ENCODE results near the gene TMEM63C.

DNA sequence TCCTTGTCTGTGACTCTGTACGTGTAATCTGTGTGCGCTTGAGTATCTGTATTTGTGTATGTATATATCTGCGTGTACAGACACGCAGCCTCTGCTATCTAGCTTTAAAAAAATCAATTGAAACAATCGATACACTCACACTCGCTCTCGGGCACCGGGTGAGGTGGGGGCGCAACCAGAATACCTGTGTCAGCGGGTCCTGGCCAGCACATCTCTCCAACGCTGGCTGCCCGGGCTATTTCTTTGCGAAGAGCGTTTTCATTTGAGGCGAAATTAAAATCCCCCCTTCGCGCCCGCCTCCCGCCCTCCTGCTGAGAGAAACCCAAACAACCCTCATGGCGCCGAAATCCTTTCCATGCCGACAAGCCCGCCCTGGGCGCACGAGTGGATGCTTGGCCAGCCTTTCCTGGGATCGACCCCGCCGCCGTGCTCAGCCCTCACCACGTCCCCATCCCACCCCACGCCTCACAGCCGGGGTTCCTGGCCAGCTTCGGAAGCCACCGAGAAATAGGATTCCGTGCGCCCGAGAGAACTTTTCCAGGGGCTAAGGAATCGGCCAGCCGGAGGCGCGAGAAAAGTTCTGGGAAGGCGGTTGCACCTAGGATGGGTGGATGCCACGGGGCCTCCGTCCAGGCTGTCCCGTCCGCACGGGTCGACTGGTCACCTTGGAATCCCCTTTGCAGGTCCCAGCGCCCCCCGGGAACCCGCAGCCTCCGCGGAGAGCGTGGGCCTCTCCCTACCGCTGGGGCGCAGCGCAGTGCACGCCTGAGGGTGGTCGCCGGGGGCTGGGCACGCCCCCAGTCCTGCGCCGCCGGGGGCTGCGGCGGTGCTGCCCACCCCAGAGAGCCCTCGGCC lies 41.0 kb upstream of the TMEM63C start:
- TF ChIP-seq ZC3H10 (CRISPR knock-in tag; IDR thresholded peaks at IDR 0.05), result no peak
- no peak for TF ChIP-seq ARNTL (CRISPR knock-in tag; IDR thresholded peaks at IDR 0.05; ENCODE audit: borderline replicate concordance, low read depth)
- TF ChIP-seq OSR1 (CRISPR knock-in tag; IDR thresholded peaks at IDR 0.05), result no peak
- TF ChIP-seq, protein P1, sequence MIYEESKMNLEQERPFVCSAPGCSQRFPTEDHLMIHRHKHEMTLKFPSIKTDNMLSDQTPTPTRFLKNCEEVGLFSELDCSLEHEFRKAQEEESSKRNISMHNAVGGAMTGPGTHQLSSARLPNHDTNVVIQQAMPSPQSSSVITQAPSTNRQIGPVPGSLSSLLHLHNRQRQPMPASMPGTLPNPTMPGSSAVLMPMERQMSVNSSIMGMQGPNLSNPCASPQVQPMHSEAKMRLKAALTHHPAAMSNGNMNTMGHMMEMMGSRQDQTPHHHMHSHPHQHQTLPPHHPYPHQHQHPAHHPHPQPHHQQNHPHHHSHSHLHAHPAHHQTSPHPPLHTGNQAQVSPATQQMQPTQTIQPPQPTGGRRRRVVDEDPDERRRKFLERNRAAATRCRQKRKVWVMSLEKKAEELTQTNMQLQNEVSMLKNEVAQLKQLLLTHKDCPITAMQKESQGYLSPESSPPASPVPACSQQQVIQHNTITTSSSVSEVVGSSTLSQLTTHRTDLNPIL (CRISPR knock-in tag; IDR thresholded peaks at IDR 0.05; ENCODE audit: low read depth), result no peak
- TF ChIP-seq RARB (CRISPR knock-in tag; IDR thresholded peaks at IDR 0.05), result no peak
- no peak for TF ChIP-seq TCF4 (CRISPR knock-in tag; IDR thresholded peaks at IDR 0.05; ENCODE audit: borderline replicate concordance)
- no peak for TF ChIP-seq ZNF8 (CRISPR knock-in tag; IDR thresholded peaks at IDR 0.05)
- TF ChIP-seq ESRRG (CRISPR knock-in tag; IDR thresholded peaks at IDR 0.05), result no peak
- TF ChIP-seq, protein P2, sequence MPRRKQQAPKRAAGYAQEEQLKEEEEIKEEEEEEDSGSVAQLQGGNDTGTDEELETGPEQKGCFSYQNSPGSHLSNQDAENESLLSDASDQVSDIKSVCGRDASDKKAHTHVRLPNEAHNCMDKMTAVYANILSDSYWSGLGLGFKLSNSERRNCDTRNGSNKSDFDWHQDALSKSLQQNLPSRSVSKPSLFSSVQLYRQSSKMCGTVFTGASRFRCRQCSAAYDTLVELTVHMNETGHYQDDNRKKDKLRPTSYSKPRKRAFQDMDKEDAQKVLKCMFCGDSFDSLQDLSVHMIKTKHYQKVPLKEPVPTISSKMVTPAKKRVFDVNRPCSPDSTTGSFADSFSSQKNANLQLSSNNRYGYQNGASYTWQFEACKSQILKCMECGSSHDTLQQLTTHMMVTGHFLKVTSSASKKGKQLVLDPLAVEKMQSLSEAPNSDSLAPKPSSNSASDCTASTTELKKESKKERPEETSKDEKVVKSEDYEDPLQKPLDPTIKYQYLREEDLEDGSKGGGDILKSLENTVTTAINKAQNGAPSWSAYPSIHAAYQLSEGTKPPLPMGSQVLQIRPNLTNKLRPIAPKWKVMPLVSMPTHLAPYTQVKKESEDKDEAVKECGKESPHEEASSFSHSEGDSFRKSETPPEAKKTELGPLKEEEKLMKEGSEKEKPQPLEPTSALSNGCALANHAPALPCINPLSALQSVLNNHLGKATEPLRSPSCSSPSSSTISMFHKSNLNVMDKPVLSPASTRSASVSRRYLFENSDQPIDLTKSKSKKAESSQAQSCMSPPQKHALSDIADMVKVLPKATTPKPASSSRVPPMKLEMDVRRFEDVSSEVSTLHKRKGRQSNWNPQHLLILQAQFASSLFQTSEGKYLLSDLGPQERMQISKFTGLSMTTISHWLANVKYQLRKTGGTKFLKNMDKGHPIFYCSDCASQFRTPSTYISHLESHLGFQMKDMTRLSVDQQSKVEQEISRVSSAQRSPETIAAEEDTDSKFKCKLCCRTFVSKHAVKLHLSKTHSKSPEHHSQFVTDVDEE (CRISPR knock-in tag; IDR thresholded peaks at IDR 0.05), result no peak
- no peak for TF ChIP-seq PPARA (CRISPR knock-in tag; IDR thresholded peaks at IDR 0.05; ENCODE audit: borderline replicate concordance)
- TF ChIP-seq, protein P3, sequence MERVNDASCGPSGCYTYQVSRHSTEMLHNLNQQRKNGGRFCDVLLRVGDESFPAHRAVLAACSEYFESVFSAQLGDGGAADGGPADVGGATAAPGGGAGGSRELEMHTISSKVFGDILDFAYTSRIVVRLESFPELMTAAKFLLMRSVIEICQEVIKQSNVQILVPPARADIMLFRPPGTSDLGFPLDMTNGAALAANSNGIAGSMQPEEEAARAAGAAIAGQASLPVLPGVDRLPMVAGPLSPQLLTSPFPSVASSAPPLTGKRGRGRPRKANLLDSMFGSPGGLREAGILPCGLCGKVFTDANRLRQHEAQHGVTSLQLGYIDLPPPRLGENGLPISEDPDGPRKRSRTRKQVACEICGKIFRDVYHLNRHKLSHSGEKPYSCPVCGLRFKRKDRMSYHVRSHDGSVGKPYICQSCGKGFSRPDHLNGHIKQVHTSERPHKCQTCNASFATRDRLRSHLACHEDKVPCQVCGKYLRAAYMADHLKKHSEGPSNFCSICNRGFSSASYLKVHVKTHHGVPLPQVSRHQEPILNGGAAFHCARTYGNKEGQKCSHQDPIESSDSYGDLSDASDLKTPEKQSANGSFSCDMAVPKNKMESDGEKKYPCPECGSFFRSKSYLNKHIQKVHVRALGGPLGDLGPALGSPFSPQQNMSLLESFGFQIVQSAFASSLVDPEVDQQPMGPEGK (CRISPR knock-in tag; IDR thresholded peaks at IDR 0.05; ENCODE audit: borderline replicate concordance), result no peak
